CD4-positive, alpha-beta T cell (primary cell): Measurements from ENCODE around the gene RAMP2. TPM values are rescaled to one million over a fixed set of nuclear protein-coding genes. Genes with fewer than 3 reads are reported as not detected.

Experiments used
- ATAC-seq: fragments of 200-7000 bp; cut with Tn5 transposase; one replicate; pipeline ENCODE4 v1.10.0; 2022; ENCODE audit warnings: mild to moderate bottlenecking; ENCODE audit not compliant: poor library complexity
- CTCF ChIA-PET: fragments of 350-600 bp; sonication (Branson Sonifier 250); formaldehyde crosslinking; loops from one replicate; lab custom pipeline; 2021; ENCODE audit warnings: antibody characterized with exemption, inconsistent platforms; lab: Charles Lee
- POLR2A ChIA-PET: fragments of 350-600 bp; sonication (Branson Sonifier 250); formaldehyde crosslinking; loops from one replicate; lab custom pipeline; 2021; ENCODE audit warnings: antibody characterized with exemption, inconsistent platforms; lab: Charles Lee
- DNase-seq, 14 experiments: peaks; one replicate each; pipeline ENCODE4 v3.0.0-alpha.2; 2013 to 2020; ENCODE audit warnings: mixed read lengths in 2 of 14
- H3K27ac ChIP-seq, 2 donors: one replicate each; pipeline versions ENCODE4 v1.5.1 to v1.7.0; 2013; ENCODE audit warnings: low read length in 2 of 2, low read depth in 1 of 2, mild to moderate bottlenecking in 1 of 2
- H3K27me3 ChIP-seq, 2 experiments: 1 replicate in 1 of 2; 2 replicates in 1 of 2; pipeline versions ENCODE4 v1.6.1 to v1.7.0; 2013; ENCODE audit warnings: low read length in 2 of 2, control low read depth in 1 of 2, mild to moderate bottlenecking in 1 of 2, moderate library complexity in 1 of 2; ENCODE audit not compliant: insufficient read depth in 2 of 2, control insufficient read depth in 1 of 2
- H3K36me3 ChIP-seq: one replicate; pipeline ENCODE4 v1.6.1; 2013; ENCODE audit warnings: low read length, control low read depth; ENCODE audit not compliant: insufficient read depth
- H3K4me1 ChIP-seq: one replicate; pipeline ENCODE4 v1.6.1; 2013; ENCODE audit warnings: low read length, control low read depth; ENCODE audit not compliant: insufficient read depth
- H3K4me3 ChIP-seq: one replicate; pipeline ENCODE4 v1.5.1; 2013; ENCODE audit warnings: mild to moderate bottlenecking, low read length, moderate library complexity
- H3K9me3 ChIP-seq, 2 experiments: 1 replicate in 1 of 2; 2 replicates in 1 of 2; pipeline versions ENCODE4 v1.6.1 to v1.7.0; 2013; ENCODE audit warnings: low read length in 2 of 2, mild to moderate bottlenecking in 2 of 2, control low read depth in 1 of 2, moderate library complexity in 1 of 2; ENCODE audit not compliant: control insufficient read depth in 1 of 2, insufficient read depth in 1 of 2
- H3K27ac Mint-ChIP-seq: one replicate; pipeline ENCODE4 v1.8.0; 2020; ENCODE audit warnings: mixed read lengths
- H3K27me3 Mint-ChIP-seq: one replicate; pipeline ENCODE4 v1.8.0; 2021; ENCODE audit warnings: mixed read lengths
- H3K36me3 Mint-ChIP-seq: one replicate; pipeline ENCODE4 v1.8.0; 2021; ENCODE audit warnings: low read depth, mixed read lengths
- H3K4me1 Mint-ChIP-seq: one replicate; pipeline ENCODE4 v1.8.0; 2021; ENCODE audit warnings: low read depth, mixed read lengths
- H3K4me3 Mint-ChIP-seq: one replicate; pipeline ENCODE4 v1.8.0; 2020; ENCODE audit warnings: mild to moderate bottlenecking, mixed read lengths
- H3K9me3 Mint-ChIP-seq: one replicate; pipeline ENCODE4 v1.8.0; 2020; ENCODE audit warnings: mixed read lengths
- intact Hi-C, 2 experiments: fragments of 100-400 bp; cut with DNase I in 1 of 2; cut with micrococcal nuclease in 1 of 2; formaldehyde crosslinking; loops; one replicate each; pipeline versions ENCODE4 v1.15.1 to v1.9.0; 2023 to 2025; cut with DNase I, micrococcal nuclease
- total RNA-seq, 174 experiments: library from RNA in 2 of 174; stranded (reverse) in 2 of 174; gene quantifications; one replicate each; pipeline ENCODE4 v1.2.3 and lab custom pipeline; 2021 to 2026
- TF ChIP-seq, protein P1 (sequence below): fragments of 200-600 bp; IDR thresholded peaks from one replicate; pipeline ENCODE4 v1.8.0; 2022; ENCODE audit warnings: antibody characterized with exemption, mild to moderate bottlenecking

RAMP2 gene
- total RNA-seq, 2 experiments from 2014 or later: not detected

- peaks cover 19% of the 10 kb centered on the region for H3K4me1 ChIP-seq
- peak in 2 of 14 experiments; percentile 20 to 26 for DNase-seq
- TF ChIP-seq, protein P1, sequence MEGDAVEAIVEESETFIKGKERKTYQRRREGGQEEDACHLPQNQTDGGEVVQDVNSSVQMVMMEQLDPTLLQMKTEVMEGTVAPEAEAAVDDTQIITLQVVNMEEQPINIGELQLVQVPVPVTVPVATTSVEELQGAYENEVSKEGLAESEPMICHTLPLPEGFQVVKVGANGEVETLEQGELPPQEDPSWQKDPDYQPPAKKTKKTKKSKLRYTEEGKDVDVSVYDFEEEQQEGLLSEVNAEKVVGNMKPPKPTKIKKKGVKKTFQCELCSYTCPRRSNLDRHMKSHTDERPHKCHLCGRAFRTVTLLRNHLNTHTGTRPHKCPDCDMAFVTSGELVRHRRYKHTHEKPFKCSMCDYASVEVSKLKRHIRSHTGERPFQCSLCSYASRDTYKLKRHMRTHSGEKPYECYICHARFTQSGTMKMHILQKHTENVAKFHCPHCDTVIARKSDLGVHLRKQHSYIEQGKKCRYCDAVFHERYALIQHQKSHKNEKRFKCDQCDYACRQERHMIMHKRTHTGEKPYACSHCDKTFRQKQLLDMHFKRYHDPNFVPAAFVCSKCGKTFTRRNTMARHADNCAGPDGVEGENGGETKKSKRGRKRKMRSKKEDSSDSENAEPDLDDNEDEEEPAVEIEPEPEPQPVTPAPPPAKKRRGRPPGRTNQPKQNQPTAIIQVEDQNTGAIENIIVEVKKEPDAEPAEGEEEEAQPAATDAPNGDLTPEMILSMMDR: no peak
- peaks cover 1 to 7% of the 10 kb centered on the region in 2 experiments for H3K27me3 ChIP-seq
- H3K27me3 Mint-ChIP-seq: peaks cover 11% of the 10 kb centered on the region
- no peaks in the 10 kb centered on the region for H3K9me3 ChIP-seq
- CTCF ChIA-PET: no interaction called here
- no peak for ATAC-seq
- intact Hi-C loops: loop anchor here in 1 of 2 experiments (2.0 kb wide), 1 partner anchor 23 kb away; the partner anchor contains the start of genes CNTD1 and COA3
- peaks cover 42% of the 10 kb centered on the region for H3K4me1 Mint-ChIP-seq
- peaks cover 73% of the 10 kb centered on the region for H3K36me3 Mint-ChIP-seq
- H3K27ac ChIP-seq: no peak overlapping the region
- no peak overlapping the region for H3K4me3 ChIP-seq
- no peak overlapping the region for H3K27ac Mint-ChIP-seq
- POLR2A ChIA-PET: no interaction called here
- peaks cover 47% of the 10 kb centered on the region for H3K36me3 ChIP-seq
- H3K4me3 Mint-ChIP-seq: peak overlapping the region; percentile 70
- H3K9me3 Mint-ChIP-seq: no peaks in the 10 kb centered on the region
Observed at GRCh38 chr17:42775534-42776098, 14.6 kb downstream of the RAMP2 start.

GRCh38 chr17:42778570-42778969 is 17.5 kb downstream of the RAMP2 start:
- intact Hi-C loops: no loop called here
- Histone ChIP-seq H3K9me3 (peaks cover 0 to 14% of the 10 kb centered on the region in 2 experiments), H3K4me1 (peaks cover 17% of the 10 kb centered on the region), H3K4me3 (no peak overlapping the region), H3K36me3 (peaks cover 47% of the 10 kb centered on the region), H3K27me3 (peaks cover 31 to 35% of the 10 kb centered on the region in 2 experiments), H3K27ac (no peak overlapping the region)
- ATAC-seq (no peak), DNase-seq (no peak)
- peaks cover 31% of the 10 kb centered on the region for H3K27me3 Mint-ChIP-seq
- ChIA-PET CTCF (no interaction called here), POLR2A (no interaction called here)
- H3K9me3 Mint-ChIP-seq: no peaks in the 10 kb centered on the region
- H3K4me1 Mint-ChIP-seq: peaks cover 42% of the 10 kb centered on the region
- H3K4me3 Mint-ChIP-seq: no peak overlapping the region
- peaks cover 62% of the 10 kb centered on the region for H3K36me3 Mint-ChIP-seq
- no peak overlapping the region for H3K27ac Mint-ChIP-seq
- TF ChIP-seq, protein P1: no peak

DNA sequence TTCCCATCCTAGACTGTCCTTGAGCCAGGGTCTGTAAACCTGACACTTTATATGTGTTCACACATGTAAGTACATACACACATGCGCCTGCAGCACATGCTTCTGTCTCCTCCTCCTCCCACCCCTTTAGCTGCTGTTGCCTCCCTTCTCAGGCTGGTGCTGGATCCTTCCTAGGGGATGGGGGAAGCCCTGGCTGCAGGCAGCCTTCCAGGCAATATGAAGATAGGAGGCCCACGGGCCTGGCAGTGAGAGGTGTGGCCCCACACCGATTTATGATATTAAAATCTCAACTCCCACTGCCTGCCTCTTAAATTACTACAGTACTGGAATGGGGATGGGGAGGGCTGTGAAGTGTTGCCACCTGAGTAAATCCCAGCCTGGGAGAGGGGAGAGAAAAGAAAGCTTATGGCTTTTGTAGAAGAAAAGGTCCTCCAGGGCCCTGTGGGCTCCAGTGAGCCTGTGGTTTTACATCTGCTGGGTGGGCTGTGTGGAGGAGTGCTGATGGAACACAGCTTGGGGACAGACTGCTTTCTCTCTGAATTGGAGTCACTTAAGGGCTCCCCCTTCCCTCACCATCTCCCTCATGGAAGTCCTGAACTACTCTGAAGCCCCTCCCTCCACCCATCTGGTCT is 18.4 kb downstream of the RAMP2 start:
- Histone ChIP-seq H3K4me1 (peaks cover 20% of the 10 kb centered on the region), H3K27me3 (peaks cover 39 to 44% of the 10 kb centered on the region in 2 experiments), H3K36me3 (peaks cover 47% of the 10 kb centered on the region), H3K4me3 (no peak overlapping the region), H3K9me3 (peaks cover 0 to 22% of the 10 kb centered on the region in 2 experiments), H3K27ac (no peak overlapping the region)
- intact Hi-C loops: no loop called here
- H3K27me3 Mint-ChIP-seq: peaks cover 40% of the 10 kb centered on the region
- TF ChIP-seq, protein P1: no peak
- DNase-seq (no peak), ATAC-seq (no peak)
- H3K4me3 Mint-ChIP-seq: peak overlapping the region; percentile 20
- H3K9me3 Mint-ChIP-seq: no peaks in the 10 kb centered on the region
- peaks cover 37% of the 10 kb centered on the region for H3K4me1 Mint-ChIP-seq
- CTCF ChIA-PET: no interaction called here
- no peak overlapping the region for H3K27ac Mint-ChIP-seq
- peaks cover 53% of the 10 kb centered on the region for H3K36me3 Mint-ChIP-seq
- POLR2A ChIA-PET: interaction anchor here (2.0 kb wide), 1 partner anchor 19 kb away, joined by 5 read pairs; the partner anchor contains the start of gene COA3
